CD14-positive monocyte (primary cell): Measurements from ENCODE around the gene CFAP92. TPM values are rescaled to one million over a fixed set of nuclear protein-coding genes. Genes with fewer than 3 reads are reported as not detected.

Source experiments
- DNase-seq, 3 donors: peaks; one replicate each; pipeline ENCODE4 v3.0.0-alpha.2; 2011 to 2022
- H2AFZ ChIP-seq: 2 replicates; pipeline ENCODE4 v1.6.0; 2012; ENCODE audit warnings: mild to moderate bottlenecking, low read depth, low read length, inconsistent platforms; ENCODE audit not compliant: insufficient read depth, poor library complexity, severe bottlenecking
- H3K27ac ChIP-seq, 2 donors: 1 replicate in 1 of 2; 2 replicates in 1 of 2; pipeline ENCODE4 v1.5.1; 2012 to 2013; ENCODE audit warnings: low read length in 2 of 2, control low read depth in 1 of 2, inconsistent platforms in 1 of 2, low read depth in 1 of 2, mild to moderate bottlenecking in 1 of 2
- H3K27me3 ChIP-seq, 2 donors: one replicate each; pipeline versions ENCODE4 v1.6.0 to v1.6.1; 2011 to 2013; ENCODE audit warnings: low read length in 2 of 2; ENCODE audit not compliant: control insufficient read depth in 2 of 2, insufficient read depth in 2 of 2
- H3K36me3 ChIP-seq, 2 donors: replicated peaks in 1 of 2; 1 replicate in 1 of 2; 2 replicates in 1 of 2; pipeline versions ENCODE4 v1.5.1 to v1.6.1; 2012 to 2013; ENCODE audit warnings: low read length in 2 of 2, control low read depth in 1 of 2, inconsistent platforms in 1 of 2, mild to moderate bottlenecking in 1 of 2; ENCODE audit not compliant: insufficient read depth in 2 of 2, control insufficient read depth in 1 of 2
- H3K4me1 ChIP-seq, 2 donors: 1 replicate in 1 of 2; 2 replicates in 1 of 2; pipeline versions ENCODE4 v1.5.1 to v1.6.1; 2012 to 2013; ENCODE audit warnings: low read length in 2 of 2, control low read depth in 1 of 2, inconsistent platforms in 1 of 2, mild to moderate bottlenecking in 1 of 2, moderate library complexity in 1 of 2; ENCODE audit not compliant: insufficient read depth in 2 of 2, control insufficient read depth in 1 of 2
- H3K4me2 ChIP-seq: replicated peaks from 2 replicates; pipeline ENCODE3; 2012; ENCODE audit warnings: low read length, moderate library complexity, mild to moderate bottlenecking; ENCODE audit not compliant: poor library complexity, severe bottlenecking; ENCODE audit errors: extremely low read depth
- H3K4me3 ChIP-seq, 3 experiments: fragments of 200-600 bp in 1 of 3; sonication (generic) in 1 of 3; replicated peaks in 1 of 3; 1 replicate in 2 of 3; 2 replicates in 1 of 3; pipeline ENCODE4 v1.5.1; 2011 to 2013; ENCODE audit warnings: low read length in 3 of 3, mild to moderate bottlenecking in 3 of 3, control low read depth in 2 of 3, low read depth in 2 of 3, inconsistent platforms in 1 of 3, moderate library complexity in 1 of 3
- H3K79me2 ChIP-seq: 2 replicates; pipeline ENCODE4 v1.6.0; 2012; ENCODE audit warnings: mild to moderate bottlenecking, control low read depth, inconsistent platforms, low read length, moderate library complexity; ENCODE audit not compliant: insufficient read depth
- H3K9ac ChIP-seq: 2 replicates; pipeline ENCODE4 v1.6.0; 2017; ENCODE audit warnings: low read length, mild to moderate bottlenecking; ENCODE audit not compliant: insufficient read depth, poor library complexity, severe bottlenecking
- H3K9me3 ChIP-seq, 2 donors: replicated peaks in 1 of 2; 1 replicate in 1 of 2; 2 replicates in 1 of 2; pipeline versions ENCODE4 v1.5.1 to v1.6.1; 2012 to 2013; ENCODE audit warnings: low read length in 2 of 2, control low read depth in 1 of 2; ENCODE audit not compliant: control insufficient read depth in 1 of 2, insufficient read depth in 1 of 2
- H4K20me1 ChIP-seq: 2 replicates; pipeline ENCODE4 v1.6.0; 2012; ENCODE audit warnings: mild to moderate bottlenecking, low read length, control low read depth, moderate library complexity; ENCODE audit not compliant: insufficient read depth
- H3K27ac Mint-ChIP-seq, 7 donors: one replicate each; pipeline ENCODE4 v1.8.0; 2020; ENCODE audit warnings: mild to moderate bottlenecking in 7 of 7, mixed read lengths in 7 of 7, moderate library complexity in 6 of 7, inconsistent platforms in 2 of 7
- H3K27me3 Mint-ChIP-seq, 3 donors: one replicate each; pipeline ENCODE4 v1.8.0; 2021 to 2022; ENCODE audit warnings: low read depth in 3 of 3, mild to moderate bottlenecking in 3 of 3, mixed read lengths in 3 of 3, moderate library complexity in 3 of 3, inconsistent platforms in 1 of 3
- H3K36me3 Mint-ChIP-seq, 2 donors: one replicate each; pipeline ENCODE4 v1.8.0; 2020; ENCODE audit warnings: mixed read lengths in 2 of 2, inconsistent platforms in 1 of 2, mild to moderate bottlenecking in 1 of 2
- H3K4me1 Mint-ChIP-seq: one replicate; pipeline ENCODE4 v1.8.0; 2020; ENCODE audit warnings: mild to moderate bottlenecking, mixed read lengths
- H3K4me3 Mint-ChIP-seq, 2 donors: one replicate each; pipeline ENCODE4 v1.8.0; 2020; ENCODE audit warnings: mild to moderate bottlenecking in 2 of 2, mixed read lengths in 2 of 2, moderate library complexity in 1 of 2
- H3K9me3 Mint-ChIP-seq, 7 donors: one replicate each; pipeline ENCODE4 v1.8.0; 2020 to 2022; ENCODE audit warnings: mixed read lengths in 7 of 7, mild to moderate bottlenecking in 6 of 7, moderate library complexity in 6 of 7, inconsistent platforms in 2 of 7
- WGBS: methylation state at CpG from one replicate; pipeline ENCODE4 v1.1.5; 2013; ENCODE audit warnings: missing lambda C conversion rate; ENCODE audit not compliant: insufficient coverage; 5-methylcytosine and 5-hydroxymethylcytosine counted together
- intact Hi-C, 2 donors: fragments of 100-400 bp; cut with micrococcal nuclease; formaldehyde crosslinking; loops; one replicate each; pipeline versions ENCODE4 v1.15.0 to v1.15.1; 2023
- polyA plus RNA-seq, 3 donors: library from polyadenylated mRNA; depleted of rRNA in 1 of 3; unstranded in 2 of 3; stranded (reverse) in 1 of 3; fragments of 300-500 nt in 2 of 3; fragments of >200 nt in 1 of 3; fragmentation: Illumina TruSeq in 2 of 3; gene quantifications; 1 replicate in 2 of 3; 2 replicates in 1 of 3; pipeline ENCODE4 v1.2.3, GENCODE V29; 2012 to 2021
- TF ChIP-seq, protein P1 (sequence below): fragments of 200-600 bp; IDR thresholded peaks from one replicate; pipeline ENCODE4 v1.8.0; 2022; ENCODE audit warnings: antibody characterized with exemption, mild to moderate bottlenecking

CFAP92 gene
- polyA plus RNA-seq, 3 donors, result 0.12 to 0.50 (median 0.19) TPM

DNA sequence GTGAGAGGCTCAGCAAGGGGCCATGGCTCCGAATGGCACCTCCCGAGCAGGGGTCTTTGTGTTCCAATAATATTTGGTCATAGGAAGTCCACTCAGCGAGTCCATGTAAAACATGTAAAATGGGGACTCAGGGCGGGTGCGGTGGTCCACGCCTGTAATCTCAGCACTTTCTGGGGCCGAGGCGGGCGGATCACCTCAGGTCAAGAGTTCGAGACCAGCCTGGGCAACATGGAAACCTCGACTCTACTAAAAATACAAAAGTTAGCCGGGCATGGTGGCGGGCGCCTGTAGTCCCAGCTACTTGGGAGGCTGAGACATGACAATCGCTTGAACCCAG is 33.6 kb upstream of the CFAP92 start:
- Histone ChIP-seq H3K79me2 (no peaks in the 10 kb centered on the region), H3K27me3 (peaks cover 0 to 6% of the 10 kb centered on the region in 2 donors), H3K4me1 (peaks cover 11 to 13% of the 10 kb centered on the region in 2 donors), H3K36me3 (no peaks in the 10 kb centered on the region), H4K20me1 (no peaks in the 10 kb centered on the region), H3K9ac (peak overlapping the region; percentile 65), H3K27ac (no peak overlapping the region), H3K4me3 (peak overlapping the region; percentile 32 to 78 (median 43)), H3K9me3 (peaks cover 0 to 6% of the 10 kb centered on the region in 2 donors), H2AFZ (peak overlapping the region; percentile 94), H3K4me2 (peak overlapping the region; percentile 81)
- Mint-ChIP-seq H3K27ac (no peak overlapping the region), H3K27me3 (peaks cover 4 to 19% (median 11%) of the 10 kb centered on the region in 3 donors), H3K36me3 (no peaks in the 10 kb centered on the region), H3K4me3 (peak overlapping the region; percentile 16 to 46), H3K4me1 (peaks cover 9% of the 10 kb centered on the region), H3K9me3 (peaks cover 0 to 8% (median 3%) of the 10 kb centered on the region in 7 donors)
- intact Hi-C loops, result no loop called here
- TF ChIP-seq, protein P1, sequence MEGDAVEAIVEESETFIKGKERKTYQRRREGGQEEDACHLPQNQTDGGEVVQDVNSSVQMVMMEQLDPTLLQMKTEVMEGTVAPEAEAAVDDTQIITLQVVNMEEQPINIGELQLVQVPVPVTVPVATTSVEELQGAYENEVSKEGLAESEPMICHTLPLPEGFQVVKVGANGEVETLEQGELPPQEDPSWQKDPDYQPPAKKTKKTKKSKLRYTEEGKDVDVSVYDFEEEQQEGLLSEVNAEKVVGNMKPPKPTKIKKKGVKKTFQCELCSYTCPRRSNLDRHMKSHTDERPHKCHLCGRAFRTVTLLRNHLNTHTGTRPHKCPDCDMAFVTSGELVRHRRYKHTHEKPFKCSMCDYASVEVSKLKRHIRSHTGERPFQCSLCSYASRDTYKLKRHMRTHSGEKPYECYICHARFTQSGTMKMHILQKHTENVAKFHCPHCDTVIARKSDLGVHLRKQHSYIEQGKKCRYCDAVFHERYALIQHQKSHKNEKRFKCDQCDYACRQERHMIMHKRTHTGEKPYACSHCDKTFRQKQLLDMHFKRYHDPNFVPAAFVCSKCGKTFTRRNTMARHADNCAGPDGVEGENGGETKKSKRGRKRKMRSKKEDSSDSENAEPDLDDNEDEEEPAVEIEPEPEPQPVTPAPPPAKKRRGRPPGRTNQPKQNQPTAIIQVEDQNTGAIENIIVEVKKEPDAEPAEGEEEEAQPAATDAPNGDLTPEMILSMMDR, result no peak
- 69% methylated on average over 11 of the region's 15 CpGs for WGBS
- no peak for DNase-seq

DNA sequence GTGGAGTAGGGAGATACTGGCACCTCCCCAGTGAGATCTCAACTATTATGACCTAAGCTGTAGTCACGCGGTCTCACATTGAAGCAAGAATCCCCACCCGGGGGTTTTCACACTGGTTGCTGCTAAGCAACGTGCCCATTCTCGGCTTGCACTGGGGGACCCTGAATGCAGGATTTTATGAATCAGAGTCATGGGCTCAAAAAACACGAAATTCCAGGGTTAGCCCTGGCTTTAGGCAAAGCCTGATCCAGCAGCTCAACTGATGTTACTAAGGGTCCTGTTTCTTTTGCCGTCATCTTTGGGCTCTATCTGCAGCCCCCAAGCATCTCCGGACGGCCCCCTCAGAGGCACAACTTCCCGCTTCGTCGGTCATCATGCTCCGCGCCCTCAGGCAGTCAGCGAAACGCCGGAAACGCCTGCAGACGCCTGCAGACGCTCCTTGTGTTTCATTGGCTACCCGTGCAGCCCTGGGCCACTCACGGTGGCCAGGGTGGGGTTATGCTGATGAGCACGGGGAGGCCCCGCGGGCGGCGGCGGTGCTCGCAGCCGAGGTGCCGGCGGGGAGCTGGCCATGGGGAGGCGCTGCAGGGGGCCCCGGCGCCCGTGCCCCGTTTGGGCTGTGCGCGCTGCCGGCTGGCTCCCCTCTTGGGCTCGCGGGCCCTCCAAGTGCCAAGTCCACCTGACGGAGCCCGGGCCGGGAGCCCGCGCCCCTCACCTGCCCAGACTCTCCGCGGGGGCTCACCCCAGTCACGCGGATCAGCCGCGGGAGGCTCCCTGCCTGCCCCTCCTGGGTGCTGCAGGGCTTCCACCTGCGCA is 33.1 kb upstream of the CFAP92 start:
- peak overlapping the region in 6 of 7 donors; percentile 58 to 90 (median 68) for H3K27ac Mint-ChIP-seq
- peaks cover 9% of the 10 kb centered on the region for H3K4me1 Mint-ChIP-seq
- peak; percentile 88 to 89 (median 88) for DNase-seq
- intact Hi-C loops, result no loop called here
- Histone ChIP-seq H3K4me3 (peak overlapping the region; percentile 32 to 78 (median 43)), H3K4me1 (peaks cover 11 to 13% of the 10 kb centered on the region in 2 donors), H3K9me3 (peaks cover 0 to 6% of the 10 kb centered on the region in 2 donors), H2AFZ (peak overlapping the region; percentile 94), H4K20me1 (no peaks in the 10 kb centered on the region), H3K9ac (peak overlapping the region; percentile 65), H3K4me2 (peak overlapping the region; percentile 81), H3K36me3 (no peaks in the 10 kb centered on the region), H3K27me3 (peaks cover 0 to 6% of the 10 kb centered on the region in 2 donors), H3K79me2 (no peaks in the 10 kb centered on the region), H3K27ac (peak overlapping the region in 1 of 2 donors; percentile 37)
- peak overlapping the region; percentile 69 to 80 for H3K4me3 Mint-ChIP-seq
- H3K36me3 Mint-ChIP-seq, result no peaks in the 10 kb centered on the region
- H3K9me3 Mint-ChIP-seq, result peaks cover 0 to 8% (median 3%) of the 10 kb centered on the region in 7 donors
- H3K27me3 Mint-ChIP-seq, result peaks cover 4 to 21% (median 13%) of the 10 kb centered on the region in 3 donors
- TF ChIP-seq, protein P1, result peak; percentile 88
- 4% methylated on average over 53 of the region's 54 CpGs for WGBS
